NCI-H226 (cell line): ENCODE results near the gene INTS13.
"Not testable (repeated sequence)": the region's sequence is repeated elsewhere in the genome, so short reads cannot be mapped to it uniquely, and the experiment has no call there.

ENCODE experiments used
- DNase-seq: peaks from one replicate; pipeline ENCODE4 v3.0.0-alpha.2; 2015

The INTS13 gene

GRCh38 chr12:26869104-26869494 is 68.7 kb downstream of the INTS13 start:
- DNase-seq = no peak

GRCh38 chr12:26868447-26869103 is 69.2 kb downstream of the INTS13 start:
- no peak for DNase-seq

GRCh38 chr12:26867080-26867479 is 70.7 kb downstream of the INTS13 start:
- no peak for DNase-seq

GRCh38 chr12:26863515-26863914 is 74.3 kb downstream of the INTS13 start:
- no peak for DNase-seq

- not testable (repeated sequence) for DNase-seq
Observed at GRCh38 chr12:26862787-26863186, 75.0 kb downstream of the INTS13 start.

GRCh38 chr12:26861690-26862089 is 76.1 kb downstream of the INTS13 start:
- DNase-seq = no peak

GRCh38 chr12:26857465-26858176 is 80.2 kb downstream of the INTS13 start:
- no peak for DNase-seq

GRCh38 chr12:26855337-26855736 is 82.4 kb downstream of the INTS13 start:
- DNase-seq = no peak
